Fibroblast of the aortic adventitia (primary cell): ENCODE data around the gene KLHL40. TPM values are rescaled to one million over a fixed set of nuclear protein-coding genes. Genes with fewer than 3 reads are reported as not detected.

Source experiments
- DNase-seq: peaks from one replicate; pipeline ENCODE4 v3.0.0-alpha.2; 2010; ENCODE audit warnings: low read depth
- H3K4me3 ChIP-seq: 2 replicates; pipeline ENCODE4 v1.5.1; 2011; ENCODE audit warnings: low read depth, mild to moderate bottlenecking, control low read depth, low read length, moderate library complexity
- total RNA-seq: library from RNA; depleted of rRNA; stranded (reverse); fragments of >200 nt; gene quantifications from 2 replicates; pipeline ENCODE4 v1.2.3, GENCODE V29; 2012; ENCODE audit warnings: low replicate concordance
- TF ChIP-seq, protein P1 (sequence below): IDR thresholded peaks from 2 replicates; pipeline ENCODE4 v1.5.1; 2011; ENCODE audit warnings: mild to moderate bottlenecking, low read length, control low read depth, inconsistent platforms; ENCODE audit not compliant: insufficient read depth

KLHL40 gene
- total RNA-seq, 1 donor: not detected

DNA sequence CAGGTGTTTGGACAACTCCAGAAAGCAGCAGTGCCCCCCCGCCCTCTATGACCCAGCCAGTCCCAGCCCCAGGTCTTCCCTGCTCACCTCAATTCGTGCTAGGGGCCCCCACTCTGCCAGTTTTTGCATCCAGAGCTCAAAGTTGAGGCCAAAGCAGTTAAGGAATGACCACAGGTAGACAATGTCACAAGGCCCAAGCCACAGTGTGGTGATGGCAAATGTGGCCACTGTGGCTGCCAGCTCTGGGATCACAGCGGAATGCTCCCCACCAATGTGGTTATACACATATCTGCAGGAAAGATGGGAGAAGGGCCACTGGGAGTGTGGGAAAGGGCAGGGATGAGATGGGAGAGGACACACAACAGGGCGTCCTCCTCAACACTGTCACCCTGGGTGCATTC, 8.2 kb downstream of the KLHL40 start:
- no peak overlapping the region for H3K4me3 ChIP-seq
- DNase-seq: no peak
- TF ChIP-seq, protein P1, sequence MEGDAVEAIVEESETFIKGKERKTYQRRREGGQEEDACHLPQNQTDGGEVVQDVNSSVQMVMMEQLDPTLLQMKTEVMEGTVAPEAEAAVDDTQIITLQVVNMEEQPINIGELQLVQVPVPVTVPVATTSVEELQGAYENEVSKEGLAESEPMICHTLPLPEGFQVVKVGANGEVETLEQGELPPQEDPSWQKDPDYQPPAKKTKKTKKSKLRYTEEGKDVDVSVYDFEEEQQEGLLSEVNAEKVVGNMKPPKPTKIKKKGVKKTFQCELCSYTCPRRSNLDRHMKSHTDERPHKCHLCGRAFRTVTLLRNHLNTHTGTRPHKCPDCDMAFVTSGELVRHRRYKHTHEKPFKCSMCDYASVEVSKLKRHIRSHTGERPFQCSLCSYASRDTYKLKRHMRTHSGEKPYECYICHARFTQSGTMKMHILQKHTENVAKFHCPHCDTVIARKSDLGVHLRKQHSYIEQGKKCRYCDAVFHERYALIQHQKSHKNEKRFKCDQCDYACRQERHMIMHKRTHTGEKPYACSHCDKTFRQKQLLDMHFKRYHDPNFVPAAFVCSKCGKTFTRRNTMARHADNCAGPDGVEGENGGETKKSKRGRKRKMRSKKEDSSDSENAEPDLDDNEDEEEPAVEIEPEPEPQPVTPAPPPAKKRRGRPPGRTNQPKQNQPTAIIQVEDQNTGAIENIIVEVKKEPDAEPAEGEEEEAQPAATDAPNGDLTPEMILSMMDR: no peak

DNA sequence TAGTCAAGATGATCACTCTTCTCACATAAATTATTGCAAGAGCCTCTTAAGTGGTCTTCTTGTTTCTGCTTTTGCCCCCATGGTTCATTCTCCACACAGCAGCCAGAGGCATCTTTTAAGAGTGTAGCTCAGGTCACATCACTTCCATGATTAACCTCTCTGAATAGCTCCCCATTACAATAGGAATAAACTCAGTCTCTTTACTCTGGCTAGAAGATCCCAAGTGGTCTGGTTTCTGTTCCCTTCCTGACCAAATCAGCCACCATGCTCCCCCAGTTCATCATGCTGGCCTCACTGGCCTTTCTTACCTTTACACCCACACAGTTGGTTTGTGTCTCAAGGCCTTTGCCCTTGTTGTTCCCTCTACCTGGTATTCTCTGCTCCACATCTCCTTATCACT, 9.0 kb downstream of the KLHL40 start:
- TF ChIP-seq, protein P1: no peak
- no peak overlapping the region for H3K4me3 ChIP-seq
- no peak for DNase-seq

DNA sequence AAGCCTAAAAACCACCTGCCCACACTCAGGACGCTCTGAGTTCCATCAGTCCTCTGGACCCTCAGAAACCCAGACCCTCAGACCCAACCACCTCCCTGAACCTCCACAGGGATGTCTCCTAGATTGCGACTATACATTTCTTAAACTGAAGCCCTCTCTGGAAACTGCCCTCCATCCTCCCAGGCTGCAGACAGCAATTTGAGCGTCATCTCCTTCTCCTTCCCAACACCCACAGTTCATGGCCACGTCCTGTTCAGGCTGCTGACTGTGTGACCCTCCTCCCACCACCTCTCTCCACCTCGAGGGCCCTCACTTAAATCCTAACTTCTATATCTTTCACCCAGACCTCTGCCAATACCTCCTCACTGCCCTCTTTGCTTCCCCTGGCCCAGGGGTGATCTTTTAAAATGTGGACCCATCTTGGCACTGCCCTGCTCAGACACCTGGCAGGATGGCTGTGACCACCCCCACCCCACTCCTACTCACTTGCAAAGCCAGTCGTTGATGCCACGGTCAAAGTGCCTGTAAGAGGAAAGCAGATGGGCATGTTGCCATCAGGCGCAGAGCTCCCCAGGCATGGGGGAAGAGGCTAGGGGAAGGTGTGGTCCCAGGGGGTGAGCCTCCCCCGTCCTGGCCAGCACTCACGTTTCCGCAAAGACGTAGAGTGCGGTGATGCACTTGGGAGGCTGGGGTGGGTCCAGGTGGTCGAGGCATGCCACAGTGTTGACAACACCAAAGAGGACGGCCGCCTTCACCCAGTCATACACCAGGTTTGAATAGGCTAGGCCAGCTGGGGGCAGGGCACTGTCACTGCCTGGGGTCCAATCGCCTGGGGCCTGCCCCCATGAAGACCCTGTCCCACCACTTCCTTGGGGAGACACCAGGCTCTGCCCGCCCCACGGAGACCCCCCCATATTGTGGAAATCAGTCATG, 11.3 kb downstream of the KLHL40 start:
- no peak overlapping the region for H3K4me3 ChIP-seq
- DNase-seq: no peak
- TF ChIP-seq, protein P1: no peak

DNA sequence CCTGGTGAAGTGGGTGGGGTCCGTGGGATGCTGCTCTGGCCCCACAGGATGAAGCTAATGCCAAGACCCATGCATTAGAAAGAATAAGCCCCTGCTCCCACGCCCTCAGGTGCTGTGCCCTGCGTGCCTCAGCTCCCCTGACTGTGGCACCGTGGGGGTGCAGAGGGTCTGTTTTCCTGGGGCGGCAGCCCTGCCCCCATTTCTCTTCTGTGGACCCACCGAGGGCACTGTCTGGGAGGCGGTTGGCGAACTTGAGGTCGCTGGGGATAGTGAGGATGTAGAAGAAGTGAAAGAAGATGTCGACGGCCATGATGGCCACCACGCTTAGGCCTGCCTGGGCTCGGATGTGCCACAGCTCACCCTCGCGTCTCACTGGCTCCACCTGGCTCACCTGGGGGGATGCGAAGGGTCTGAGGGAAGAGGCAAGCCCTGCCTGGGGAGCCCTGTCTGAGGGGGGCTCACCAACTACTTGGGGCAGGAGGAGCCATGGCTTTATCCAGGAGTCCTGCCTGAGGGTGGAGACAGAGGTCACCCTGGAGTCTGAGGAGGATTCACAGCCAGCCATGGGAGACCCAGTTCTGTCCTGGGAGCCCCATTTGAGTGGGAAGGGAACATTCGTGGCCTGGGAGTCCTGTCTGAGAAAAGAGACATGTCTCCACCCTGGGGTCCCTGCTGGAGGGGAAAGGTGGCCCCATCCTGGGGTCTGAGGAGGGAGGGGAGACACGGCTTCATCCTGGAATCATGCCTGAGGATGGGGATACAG, 12.1 kb downstream of the KLHL40 start:
- TF ChIP-seq, protein P1: no peak
- no peak overlapping the region for H3K4me3 ChIP-seq
- DNase-seq: no peak

DNA sequence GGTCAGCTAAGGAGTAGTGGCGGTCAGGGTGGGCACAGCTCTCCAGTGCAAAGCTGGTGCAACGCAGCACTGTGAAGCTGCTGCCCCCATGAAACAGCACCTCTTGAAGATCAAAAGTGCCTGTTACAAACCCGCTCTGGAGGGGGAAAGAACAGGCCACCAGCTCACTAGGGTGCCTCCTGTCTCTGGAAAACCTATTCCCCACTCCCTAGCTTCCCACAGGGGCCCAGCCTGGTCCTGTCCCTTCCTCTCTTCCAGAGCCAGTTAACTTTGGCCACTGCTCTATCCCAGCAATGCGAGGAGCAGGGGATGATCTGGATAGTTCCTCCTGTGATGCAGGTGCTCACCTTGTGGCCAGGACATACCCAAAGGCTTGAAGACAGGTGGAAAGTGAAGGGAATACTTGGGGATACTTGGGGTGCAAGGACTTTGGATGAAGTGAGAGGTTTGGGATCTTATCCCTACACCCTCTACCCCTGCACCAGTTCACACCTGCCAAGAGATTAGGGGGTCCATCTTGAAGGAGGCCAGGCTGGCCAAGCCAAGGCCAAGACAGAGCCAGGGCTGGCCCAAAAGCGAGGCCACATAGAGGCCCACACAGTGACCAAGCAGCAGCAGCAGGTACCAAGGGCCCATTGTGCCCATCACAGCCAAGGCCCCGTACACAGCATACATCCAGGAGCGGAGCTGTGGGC, 13.0 kb downstream of the KLHL40 start:
- H3K4me3 ChIP-seq: no peak overlapping the region
- TF ChIP-seq, protein P1: no peak
- DNase-seq: no peak

DNA sequence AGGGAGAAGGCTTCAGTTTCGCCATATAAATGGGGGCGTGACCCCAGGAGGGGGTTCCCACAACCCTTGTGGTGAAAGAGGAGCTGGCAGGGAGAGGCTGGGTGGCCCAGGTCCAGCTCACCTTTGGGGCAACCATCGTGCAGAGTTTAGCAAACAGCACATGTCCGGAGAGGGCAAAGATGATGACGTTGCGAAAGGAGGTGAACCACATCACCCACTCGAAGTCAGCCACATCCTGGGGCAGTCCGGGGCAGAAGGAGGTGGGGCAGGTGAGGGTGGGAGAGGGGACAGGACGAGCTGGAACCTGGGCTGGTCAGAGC, 13.5 kb downstream of the KLHL40 start:
- no peak overlapping the region for H3K4me3 ChIP-seq
- DNase-seq: no peak
- TF ChIP-seq, protein P1: no peak
